ENCODE measurements around the gene OOSP4B.

- TF ChIP-seq SIN3A (IDR thresholded peaks at IDR 0.05; ENCODE audit: borderline replicate concordance, low read depth, low read length) (no peak), EP300 (IDR thresholded peaks at IDR 0.05; ENCODE audit: borderline replicate concordance in 1 of 2, low read depth in 1 of 2, low read length in 1 of 2) (no peak), POLR2AphosphoS5 (IDR thresholded peaks at IDR 0.05; ENCODE audit: low read depth, low read length) (no peak), MEF2A (IDR thresholded peaks at IDR 0.05; ENCODE audit: borderline replicate concordance, low read depth) (no peak), RXRA (IDR thresholded peaks at IDR 0.05; ENCODE audit: borderline replicate concordance, low read depth) (no peak), CTCF (IDR thresholded peaks at IDR 0.05) (no peak), YY1 (IDR thresholded peaks at IDR 0.05; ENCODE audit: low read depth) (no peak), SMC3 (IDR thresholded peaks at IDR 0.05; ENCODE audit: low read depth, low read length) (no peak)
These were observed 60.3 kb downstream of the OOSP4B start for GRCh38 chr11:60077216-60077817.

Data from SK-N-SH (cell line).